Measurements from ENCODE around the gene GATA5.

DNA sequence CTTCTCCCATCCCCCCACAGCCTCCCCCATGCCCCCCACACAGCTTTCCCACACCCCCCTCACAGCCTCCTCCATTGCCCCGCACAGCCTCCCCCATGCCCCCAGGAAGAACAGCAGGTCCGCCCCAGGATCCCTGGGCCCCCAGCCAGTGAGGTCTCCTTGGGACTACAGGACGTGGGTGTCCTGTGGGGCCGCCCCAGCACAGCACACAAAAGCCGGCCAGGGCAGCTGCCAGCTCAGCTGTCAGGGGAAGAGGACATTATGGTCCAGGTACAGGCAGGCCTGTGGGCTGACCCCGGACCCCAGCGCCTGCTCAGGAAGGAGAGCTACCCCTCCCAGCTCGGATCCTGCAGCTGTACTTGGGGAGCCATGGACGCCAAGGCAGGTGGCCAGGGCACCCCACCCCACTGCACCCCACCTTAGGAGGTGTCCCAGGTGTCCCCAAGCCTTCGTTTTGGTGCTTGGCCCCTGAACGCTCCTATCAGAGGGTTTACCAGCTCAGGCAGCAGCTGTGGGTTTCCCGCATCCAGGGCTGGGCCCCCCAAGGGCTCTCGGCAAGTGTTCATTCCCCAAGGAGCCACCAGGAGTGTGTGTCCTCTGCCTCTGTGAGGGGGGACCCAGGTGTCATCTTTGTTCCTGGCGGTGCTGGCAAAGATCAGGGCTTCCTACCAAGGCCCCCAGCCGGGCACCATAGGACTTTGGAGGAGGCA lies 42.3 kb upstream of the GATA5 start:
- TF ChIP-seq, protein P1, sequence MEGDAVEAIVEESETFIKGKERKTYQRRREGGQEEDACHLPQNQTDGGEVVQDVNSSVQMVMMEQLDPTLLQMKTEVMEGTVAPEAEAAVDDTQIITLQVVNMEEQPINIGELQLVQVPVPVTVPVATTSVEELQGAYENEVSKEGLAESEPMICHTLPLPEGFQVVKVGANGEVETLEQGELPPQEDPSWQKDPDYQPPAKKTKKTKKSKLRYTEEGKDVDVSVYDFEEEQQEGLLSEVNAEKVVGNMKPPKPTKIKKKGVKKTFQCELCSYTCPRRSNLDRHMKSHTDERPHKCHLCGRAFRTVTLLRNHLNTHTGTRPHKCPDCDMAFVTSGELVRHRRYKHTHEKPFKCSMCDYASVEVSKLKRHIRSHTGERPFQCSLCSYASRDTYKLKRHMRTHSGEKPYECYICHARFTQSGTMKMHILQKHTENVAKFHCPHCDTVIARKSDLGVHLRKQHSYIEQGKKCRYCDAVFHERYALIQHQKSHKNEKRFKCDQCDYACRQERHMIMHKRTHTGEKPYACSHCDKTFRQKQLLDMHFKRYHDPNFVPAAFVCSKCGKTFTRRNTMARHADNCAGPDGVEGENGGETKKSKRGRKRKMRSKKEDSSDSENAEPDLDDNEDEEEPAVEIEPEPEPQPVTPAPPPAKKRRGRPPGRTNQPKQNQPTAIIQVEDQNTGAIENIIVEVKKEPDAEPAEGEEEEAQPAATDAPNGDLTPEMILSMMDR (IDR thresholded peaks at IDR 0.05; ENCODE audit: insufficient read depth, low read length, poor library complexity, severe bottlenecking): no peak
- no peak for TF ChIP-seq EZH2phosphoT487 (conservative IDR thresholded peaks at IDR 0.05; ENCODE audit: low read length)

Measured in SU-DHL-6 (cell line).